ENCODE measurements around the gene DCAF8.

DNA sequence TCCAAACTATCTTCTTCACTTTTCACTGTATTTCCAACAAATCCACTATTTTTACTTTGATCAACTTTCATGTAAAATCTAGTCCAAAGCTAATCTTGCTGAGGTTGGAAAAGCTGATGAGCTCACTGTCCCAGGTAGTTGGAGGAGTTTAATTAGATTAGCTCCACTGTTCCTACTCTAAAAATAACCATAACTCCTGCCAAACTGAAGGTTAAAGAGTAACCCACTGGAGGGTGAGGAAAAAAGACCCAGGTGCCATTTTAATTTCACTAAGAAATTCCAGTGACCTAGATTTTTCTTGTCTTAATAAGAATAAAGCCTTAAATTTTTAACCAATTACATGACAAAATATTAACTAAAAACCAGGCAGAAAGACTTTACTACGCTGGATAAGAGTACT is 15.3 kb downstream of the DCAF8 start:
- TF ChIP-seq CBX3 (IDR thresholded peaks at IDR 0.05; ENCODE audit: low read depth) = no peak
- TF ChIP-seq SRF (IDR thresholded peaks at IDR 0.05; ENCODE audit: low read depth) = no peak
- TF ChIP-seq, protein P1, sequence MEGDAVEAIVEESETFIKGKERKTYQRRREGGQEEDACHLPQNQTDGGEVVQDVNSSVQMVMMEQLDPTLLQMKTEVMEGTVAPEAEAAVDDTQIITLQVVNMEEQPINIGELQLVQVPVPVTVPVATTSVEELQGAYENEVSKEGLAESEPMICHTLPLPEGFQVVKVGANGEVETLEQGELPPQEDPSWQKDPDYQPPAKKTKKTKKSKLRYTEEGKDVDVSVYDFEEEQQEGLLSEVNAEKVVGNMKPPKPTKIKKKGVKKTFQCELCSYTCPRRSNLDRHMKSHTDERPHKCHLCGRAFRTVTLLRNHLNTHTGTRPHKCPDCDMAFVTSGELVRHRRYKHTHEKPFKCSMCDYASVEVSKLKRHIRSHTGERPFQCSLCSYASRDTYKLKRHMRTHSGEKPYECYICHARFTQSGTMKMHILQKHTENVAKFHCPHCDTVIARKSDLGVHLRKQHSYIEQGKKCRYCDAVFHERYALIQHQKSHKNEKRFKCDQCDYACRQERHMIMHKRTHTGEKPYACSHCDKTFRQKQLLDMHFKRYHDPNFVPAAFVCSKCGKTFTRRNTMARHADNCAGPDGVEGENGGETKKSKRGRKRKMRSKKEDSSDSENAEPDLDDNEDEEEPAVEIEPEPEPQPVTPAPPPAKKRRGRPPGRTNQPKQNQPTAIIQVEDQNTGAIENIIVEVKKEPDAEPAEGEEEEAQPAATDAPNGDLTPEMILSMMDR (IDR thresholded peaks at IDR 0.05 in 2 of 3, conservative IDR thresholded peaks at IDR 0.05 in 1 of 3; ENCODE audit: borderline replicate concordance in 1 of 3, insufficient read depth in 1 of 3, low read depth in 2 of 3, low read length in 2 of 3) = no peak
